HEK293 (cell line): ENCODE data around the gene VSIG8.

Experiments used
- CTCF ChIA-PET: fragments of 350-600 bp; formaldehyde crosslinking; extraction: SDS; loops from one replicate; lab custom pipeline; 2021; ENCODE audit warnings: antibody characterized with exemption; lab: Yijun Ruan, JAX
- POLR2A ChIA-PET: fragments of 300-600 bp; formaldehyde crosslinking; extraction: SDS; loops from one replicate; lab custom pipeline; 2020; ENCODE audit warnings: antibody characterized with exemption, inconsistent platforms; lab: Yijun Ruan, JAX
- H3K27ac ChIP-seq: fragments of 200-500 bp; sonication (Bioruptor generic); 2 replicates; pipeline ENCODE4 v1.5.1; 2014; ENCODE audit warnings: low read depth, low read length, control low read depth, inconsistent platforms; ENCODE audit errors: extremely low read depth
- H3K36me3 ChIP-seq, 2 experiments: fragments of 200-500 bp in 1 of 2; sonication (Bioruptor generic) in 1 of 2; 1 replicate in 1 of 2; 2 replicates in 1 of 2; pipeline ENCODE4 v1.5.1; 2014 to 2017; ENCODE audit warnings: inconsistent platforms in 2 of 2, low read length in 2 of 2; ENCODE audit not compliant: control insufficient read depth in 2 of 2, insufficient read depth in 1 of 2
- H3K4me1 ChIP-seq: fragments of 200-500 bp; sonication (Bioruptor generic); 2 replicates; pipeline ENCODE4 v1.5.1; 2014; ENCODE audit warnings: mild to moderate bottlenecking, low read length, inconsistent platforms; ENCODE audit not compliant: control insufficient read depth, insufficient read depth
- H3K4me3 ChIP-seq: 2 replicates; pipeline ENCODE4 v1.5.1; 2011; ENCODE audit warnings: low read depth, mild to moderate bottlenecking, control low read depth, low read length, moderate library complexity
- H3K9me3 ChIP-seq: fragments of 200-500 bp; sonication (Bioruptor generic); 2 replicates; pipeline ENCODE4 v1.5.1; 2014; ENCODE audit warnings: low read depth, low read length, inconsistent platforms; ENCODE audit not compliant: control insufficient read depth, insufficient read depth
- GFI1B ChIP-seq: fragments of 450-650 bp; formaldehyde crosslinking; IDR thresholded peaks from 2 replicates; pipeline ENCODE4 v1.5.1; 2016; ENCODE audit warnings: missing biosample characterization, missing genetic modification characterization
- KLF10 ChIP-seq: fragments of 450-650 bp; IDR thresholded peaks from 2 replicates; pipeline ENCODE4 v1.5.1; 2018; ENCODE audit warnings: missing biosample characterization, mild to moderate bottlenecking, missing genetic modification characterization
- MZF1 ChIP-seq: fragments of 450-650 bp; formaldehyde crosslinking; IDR thresholded peaks from 2 replicates; pipeline ENCODE4 v1.5.1; 2017; ENCODE audit warnings: missing biosample characterization, missing genetic modification characterization, borderline replicate concordance
- ZNF112 ChIP-seq: fragments of 450-650 bp; formaldehyde crosslinking; IDR thresholded peaks from 2 replicates; pipeline ENCODE4 v1.5.0; 2017; ENCODE audit warnings: missing biosample characterization, missing genetic modification characterization
- ZNF157 ChIP-seq: fragments of 450-650 bp; formaldehyde crosslinking; IDR thresholded peaks from 2 replicates; pipeline ENCODE4 v1.5.1; 2016; ENCODE audit warnings: missing biosample characterization, missing genetic modification characterization
- ZNF19 ChIP-seq: fragments of 450-650 bp; formaldehyde crosslinking; IDR thresholded peaks from 2 replicates; pipeline ENCODE4; 2016; ENCODE audit warnings: missing biosample characterization, missing genetic modification characterization, low read depth
- ZNF221 ChIP-seq: fragments of 450-650 bp; formaldehyde crosslinking; IDR thresholded peaks from 2 replicates; pipeline ENCODE4 v1.5.1; 2017; ENCODE audit warnings: missing biosample characterization, missing genetic modification characterization, borderline replicate concordance
- ZNF266 ChIP-seq: fragments of 450-650 bp; formaldehyde crosslinking; IDR thresholded peaks from 2 replicates; pipeline ENCODE4 v1.5.1; 2016; ENCODE audit warnings: missing biosample characterization, missing genetic modification characterization, low read depth
- ZNF341 ChIP-seq: fragments of 450-650 bp; formaldehyde crosslinking; IDR thresholded peaks from 2 replicates; pipeline ENCODE4; 2016; ENCODE audit warnings: low read depth, missing biosample characterization, missing genetic modification characterization
- ZNF354C ChIP-seq: fragments of 450-650 bp; formaldehyde crosslinking; IDR thresholded peaks from 2 replicates; pipeline ENCODE4 v1.5.1; 2016; ENCODE audit warnings: missing biosample characterization, missing genetic modification characterization, low read depth, borderline replicate concordance
- ZNF423 ChIP-seq: fragments of 450-650 bp; formaldehyde crosslinking; IDR thresholded peaks from 2 replicates; pipeline ENCODE4 v1.5.1; 2016; ENCODE audit warnings: missing biosample characterization, missing genetic modification characterization
- ZNF544 ChIP-seq: fragments of 450-650 bp; formaldehyde crosslinking; IDR thresholded peaks from 2 replicates; pipeline ENCODE4 v1.5.0; 2017; ENCODE audit warnings: missing biosample characterization, missing genetic modification characterization
- ZNF792 ChIP-seq: fragments of 450-650 bp; formaldehyde crosslinking; IDR thresholded peaks from 2 replicates; pipeline ENCODE4 v1.5.1; 2016; ENCODE audit warnings: missing biosample characterization, missing genetic modification characterization
- ZNF837 ChIP-seq: fragments of 450-650 bp; formaldehyde crosslinking; IDR thresholded peaks from 2 replicates; pipeline ENCODE4 v1.5.1; 2016; ENCODE audit warnings: missing biosample characterization, missing genetic modification characterization
- ZNF843 ChIP-seq: fragments of 450-650 bp; formaldehyde crosslinking; IDR thresholded peaks from 2 replicates; pipeline ENCODE4 v1.5.1; 2016; ENCODE audit warnings: missing biosample characterization, missing genetic modification characterization
- TF ChIP-seq, protein P1 (sequence below): fragments of 450-650 bp; formaldehyde crosslinking; conservative IDR thresholded peaks from 2 replicates; pipeline ENCODE4 v1.5.1; 2016; ENCODE audit warnings: low read depth, missing biosample characterization, missing genetic modification characterization
- TF ChIP-seq, protein P2 (sequence below): fragments of 450-650 bp; formaldehyde crosslinking; IDR thresholded peaks from 2 replicates; pipeline ENCODE4; 2016; ENCODE audit warnings: missing biosample characterization, missing genetic modification characterization
- TF ChIP-seq, protein P3 (sequence below): fragments of 450-650 bp; formaldehyde crosslinking; IDR thresholded peaks from 2 replicates; pipeline ENCODE4 v1.5.1; 2016; ENCODE audit warnings: missing biosample characterization, missing genetic modification characterization

Gene VSIG8

DNA sequence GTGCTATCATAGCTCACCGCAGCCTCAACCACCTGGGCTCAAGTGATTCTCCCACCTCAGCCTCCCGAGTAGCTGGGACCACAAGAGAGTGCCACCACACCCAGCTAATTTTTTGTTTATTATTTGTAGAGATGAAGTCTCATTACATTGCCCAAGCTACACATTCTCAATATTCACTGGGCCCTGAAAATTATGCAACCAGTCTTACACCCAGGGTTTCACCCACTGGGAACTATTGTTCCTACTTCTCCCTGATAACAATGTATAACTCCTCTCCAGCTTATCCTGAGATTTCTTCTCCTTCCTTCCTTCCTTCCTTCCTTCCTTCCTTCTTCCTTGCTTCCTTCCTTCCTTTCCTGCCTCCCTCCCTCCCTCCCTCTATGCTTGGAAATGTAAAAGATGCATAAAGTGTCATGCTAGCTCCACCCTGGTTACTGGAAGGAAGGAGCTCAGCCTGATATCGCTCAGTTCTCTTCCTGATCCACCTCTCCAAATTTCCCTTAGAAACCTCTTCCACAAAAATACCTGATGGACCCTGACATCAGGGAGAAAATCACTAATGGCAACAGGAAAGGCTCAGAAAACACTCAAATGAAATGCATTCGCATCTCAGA lies 11.2 kb upstream of the VSIG8 start:
- POLR2A ChIA-PET, result interaction anchor here (0.7 kb wide), 1 partner anchor 29 kb away, joined by 3 read pairs; no protein-coding TSS in a partner anchor
- TF ChIP-seq ZNF19 (tag by site-specific recombination) (no peak), ZNF837 (no peak), ZNF354C (tag by site-specific recombination) (no peak), ZNF792 (tag by site-specific recombination) (no peak), ZNF341 (tag by site-specific recombination) (no peak), KLF10 (tag by site-specific recombination) (no peak), ZNF112 (tag by site-specific recombination) (no peak), GFI1B (tag by site-specific recombination) (no peak)
- TF ChIP-seq, protein P1, sequence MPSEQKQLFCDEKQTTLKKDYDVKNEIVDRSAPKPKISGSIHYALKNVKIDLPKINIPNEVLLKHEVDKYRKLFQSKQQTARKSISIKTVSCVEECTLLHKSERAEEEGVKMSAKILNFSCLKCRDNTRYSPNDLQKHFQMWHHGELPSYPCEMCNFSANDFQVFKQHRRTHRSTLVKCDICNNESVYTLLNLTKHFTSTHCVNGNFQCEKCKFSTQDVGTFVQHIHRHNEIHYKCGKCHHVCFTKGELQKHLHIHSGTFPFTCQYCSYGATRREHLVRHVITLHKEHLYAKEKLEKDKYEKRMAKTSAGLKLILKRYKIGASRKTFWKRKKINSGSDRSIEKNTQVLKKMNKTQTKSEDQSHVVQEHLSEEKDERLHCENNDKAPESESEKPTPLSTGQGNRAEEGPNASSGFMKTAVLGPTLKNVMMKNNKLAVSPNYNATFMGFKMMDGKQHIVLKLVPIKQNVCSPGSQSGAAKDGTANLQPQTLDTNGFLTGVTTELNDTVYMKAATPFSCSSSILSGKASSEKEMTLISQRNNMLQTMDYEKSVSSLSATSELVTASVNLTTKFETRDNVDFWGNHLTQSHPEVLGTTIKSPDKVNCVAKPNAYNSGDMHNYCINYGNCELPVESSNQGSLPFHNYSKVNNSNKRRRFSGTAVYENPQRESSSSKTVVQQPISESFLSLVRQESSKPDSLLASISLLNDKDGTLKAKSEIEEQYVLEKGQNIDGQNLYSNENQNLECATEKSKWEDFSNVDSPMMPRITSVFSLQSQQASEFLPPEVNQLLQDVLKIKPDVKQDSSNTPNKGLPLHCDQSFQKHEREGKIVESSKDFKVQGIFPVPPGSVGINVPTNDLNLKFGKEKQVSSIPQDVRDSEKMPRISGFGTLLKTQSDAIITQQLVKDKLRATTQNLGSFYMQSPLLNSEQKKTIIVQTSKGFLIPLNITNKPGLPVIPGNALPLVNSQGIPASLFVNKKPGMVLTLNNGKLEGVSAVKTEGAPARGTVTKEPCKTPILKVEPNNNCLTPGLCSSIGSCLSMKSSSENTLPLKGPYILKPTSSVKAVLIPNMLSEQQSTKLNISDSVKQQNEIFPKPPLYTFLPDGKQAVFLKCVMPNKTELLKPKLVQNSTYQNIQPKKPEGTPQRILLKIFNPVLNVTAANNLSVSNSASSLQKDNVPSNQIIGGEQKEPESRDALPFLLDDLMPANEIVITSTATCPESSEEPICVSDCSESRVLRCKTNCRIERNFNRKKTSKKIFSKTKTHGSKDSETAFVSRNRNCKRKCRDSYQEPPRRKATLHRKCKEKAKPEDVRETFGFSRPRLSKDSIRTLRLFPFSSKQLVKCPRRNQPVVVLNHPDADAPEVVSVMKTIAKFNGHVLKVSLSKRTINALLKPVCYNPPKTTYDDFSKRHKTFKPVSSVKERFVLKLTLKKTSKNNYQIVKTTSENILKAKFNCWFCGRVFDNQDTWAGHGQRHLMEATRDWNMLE (tag by site-specific recombination), result no peak
- H3K4me3 ChIP-seq, result no peak overlapping the region
- no peaks in the 10 kb centered on the region for H3K36me3 ChIP-seq
- H3K27ac ChIP-seq, result no peak overlapping the region
- no peaks in the 10 kb centered on the region for H3K9me3 ChIP-seq
- no peaks in the 10 kb centered on the region for H3K4me1 ChIP-seq
- CTCF ChIA-PET, result interaction anchor here (0.5 to 1.3 kb wide), 3 partner anchors 9 to 19 kb away, joined by 3 to 4 read pairs (median 3); no protein-coding TSS in a partner anchor

DNA sequence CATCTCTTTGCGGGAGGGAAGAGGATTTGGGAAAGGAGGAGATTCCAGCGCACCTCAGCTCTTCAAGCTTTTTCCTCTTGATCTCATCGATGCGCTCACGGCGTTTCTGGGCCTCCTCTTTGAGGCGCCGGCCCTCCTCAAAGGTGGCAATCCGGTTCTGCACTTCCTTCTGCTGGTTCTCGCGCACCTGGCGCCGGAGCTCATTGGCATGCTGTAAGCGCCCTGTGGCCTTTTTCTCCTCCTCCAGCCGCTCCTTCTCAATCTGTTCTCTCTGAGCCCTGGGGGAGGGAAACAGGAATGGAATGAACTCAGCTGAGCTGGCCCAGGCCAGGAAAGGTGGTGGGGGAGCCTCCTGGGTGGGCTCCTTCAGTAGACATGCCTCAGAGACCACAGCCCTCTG lies 10.4 kb upstream of the VSIG8 start:
- ChIA-PET CTCF (interaction anchor here (0.5 to 1.4 kb wide), 4 partner anchors 10 to 73 kb away, joined by 3 to 4 read pairs (median 4); no protein-coding TSS in a partner anchor), POLR2A (no interaction called here)

More for the DNA sequence above, 10.4 kb upstream of the VSIG8 start:
- H3K4me3 ChIP-seq, result no peak overlapping the region
- TF ChIP-seq ZNF266 (tag by site-specific recombination), result no peak
- TF ChIP-seq ZNF544 (tag by site-specific recombination), result no peak
- TF ChIP-seq ZNF221, result no peak
- no peak for TF ChIP-seq ZNF843
- TF ChIP-seq, protein P2, sequence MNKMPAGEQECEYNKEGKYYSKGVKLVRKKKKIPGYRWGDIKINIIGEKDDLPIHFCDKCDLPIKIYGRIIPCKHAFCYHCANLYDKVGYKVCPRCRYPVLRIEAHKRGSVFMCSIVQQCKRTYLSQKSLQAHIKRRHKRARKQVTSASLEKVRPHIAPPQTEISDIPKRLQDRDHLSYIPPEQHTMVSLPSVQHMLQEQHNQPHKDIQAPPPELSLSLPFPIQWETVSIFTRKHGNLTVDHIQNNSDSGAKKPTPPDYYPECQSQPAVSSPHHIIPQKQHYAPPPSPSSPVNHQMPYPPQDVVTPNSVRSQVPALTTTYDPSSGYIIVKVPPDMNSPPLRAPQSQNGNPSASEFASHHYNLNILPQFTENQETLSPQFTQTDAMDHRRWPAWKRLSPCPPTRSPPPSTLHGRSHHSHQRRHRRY (tag by site-specific recombination), result no peak
- no peak for TF ChIP-seq ZNF423
- TF ChIP-seq, protein P3, sequence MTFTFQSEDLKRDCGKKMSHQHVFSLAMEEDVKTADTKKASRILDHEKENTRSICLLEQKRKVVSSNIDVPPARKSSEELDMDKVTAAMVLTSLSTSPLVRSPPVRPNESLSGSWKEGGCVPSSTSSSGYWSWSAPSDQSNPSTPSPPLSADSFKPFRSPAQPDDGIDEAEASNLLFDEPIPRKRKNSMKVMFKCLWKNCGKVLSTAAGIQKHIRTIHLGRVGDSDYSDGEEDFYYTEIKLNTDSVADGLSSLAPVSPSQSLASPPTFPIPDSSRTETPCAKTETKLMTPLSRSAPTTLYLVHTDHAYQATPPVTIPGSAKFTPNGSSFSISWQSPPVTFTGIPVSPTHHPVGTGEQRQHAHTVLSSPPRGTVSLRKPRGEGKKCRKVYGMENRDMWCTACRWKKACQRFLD (tag by site-specific recombination), result no peak
- TF ChIP-seq MZF1 (tag by site-specific recombination), result no peak
- no peak for TF ChIP-seq ZNF157 (tag by site-specific recombination)
- TF ChIP-seq, all 188 proteins: peak for 0
- H3K4me1 ChIP-seq, result no peaks in the 10 kb centered on the region
- H3K27ac ChIP-seq, result no peak overlapping the region
- H3K9me3 ChIP-seq, result no peaks in the 10 kb centered on the region
- H3K36me3 ChIP-seq, result no peaks in the 10 kb centered on the region
